Ectodermal cell (in vitro differentiated cells): ENCODE measurements around the gene DDIAS.

Experiments
- H3K27ac ChIP-seq: 2 replicates; pipeline ENCODE4 v1.7.0; 2013; ENCODE audit warnings: mild to moderate bottlenecking, low read depth, low read length; ENCODE audit not compliant: insufficient read depth, poor library complexity, severe bottlenecking
- H3K27me3 ChIP-seq: 2 replicates; pipeline ENCODE4 v1.7.0; 2013; ENCODE audit warnings: mild to moderate bottlenecking, low read length; ENCODE audit not compliant: insufficient read depth, control insufficient read depth, poor library complexity, severe bottlenecking
- H3K36me3 ChIP-seq: one replicate; pipeline ENCODE4 v1.7.0; 2013; ENCODE audit warnings: low read length; ENCODE audit not compliant: control insufficient read depth, insufficient read depth
- H3K4me1 ChIP-seq: one replicate; pipeline ENCODE4 v1.7.0; 2013; ENCODE audit warnings: low read length; ENCODE audit not compliant: control insufficient read depth, insufficient read depth
- H3K4me3 ChIP-seq: 2 replicates; pipeline ENCODE4 v1.7.0; 2013; ENCODE audit warnings: low read depth, low read length, control low read depth; ENCODE audit not compliant: insufficient read depth
- H3K9me3 ChIP-seq: 2 replicates; pipeline ENCODE4 v1.7.0; 2013; ENCODE audit warnings: mild to moderate bottlenecking, low read length, moderate library complexity; ENCODE audit not compliant: control insufficient read depth
- WGBS, 2 experiments: methylation state at CpG; one replicate each; pipeline ENCODE4 v1.1.7; 2013; ENCODE audit warnings: missing lambda C conversion rate in 2 of 2; 5-methylcytosine and 5-hydroxymethylcytosine counted together

DDIAS gene

DNA sequence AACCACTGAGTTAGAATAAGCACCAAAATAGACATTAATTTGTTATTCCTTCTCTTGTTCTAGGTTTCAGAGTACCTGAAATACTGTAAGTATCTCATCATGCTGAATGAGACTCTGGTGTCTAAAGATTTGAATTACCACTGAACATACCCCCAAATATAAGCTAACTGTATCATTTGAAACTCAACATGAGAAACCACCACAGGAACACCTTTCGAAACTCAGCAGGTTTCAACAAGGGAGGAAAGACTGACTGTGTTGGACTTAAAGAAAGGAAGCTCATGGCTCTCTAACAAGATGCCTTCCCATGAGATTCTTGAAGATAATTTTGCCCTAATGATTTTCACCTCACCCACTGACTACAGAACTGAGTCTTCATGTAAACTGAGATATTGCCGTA, 38.3 kb upstream of the DDIAS start:
- no peak overlapping the region for H3K4me3 ChIP-seq
- no peak overlapping the region for H3K27ac ChIP-seq
- WGBS, 2 experiments, result 98 to 100% methylated on average over 2 of the region's 2 CpGs
- no peaks in the 10 kb centered on the region for H3K4me1 ChIP-seq
- H3K27me3 ChIP-seq, result no peaks in the 10 kb centered on the region
- no peaks in the 10 kb centered on the region for H3K36me3 ChIP-seq
- no peaks in the 10 kb centered on the region for H3K9me3 ChIP-seq

DNA sequence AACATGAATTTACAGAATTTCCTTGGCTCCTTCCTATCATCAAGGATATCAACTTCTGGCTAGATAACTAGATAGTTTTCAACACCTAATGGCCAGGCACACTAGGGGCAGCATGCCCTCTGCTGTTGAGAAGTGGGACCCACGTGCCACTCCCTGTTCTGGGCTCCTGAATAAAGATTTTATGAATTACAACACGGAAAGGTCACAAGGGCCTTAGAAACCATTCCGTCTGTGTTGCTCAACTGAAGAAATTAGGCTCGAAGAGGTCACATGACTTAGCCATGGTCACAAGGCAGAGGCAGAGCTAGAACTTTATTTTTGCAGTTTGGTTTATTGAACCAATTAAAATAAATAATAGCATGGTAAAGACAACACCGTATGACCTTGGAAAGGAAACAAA, 37.3 kb upstream of the DDIAS start:
- H3K27ac ChIP-seq, result no peak overlapping the region
- H3K4me3 ChIP-seq, result no peak overlapping the region
- 56 to 59% methylated on average over 5 of the region's 5 CpGs for WGBS, 2 experiments
- no peaks in the 10 kb centered on the region for H3K4me1 ChIP-seq
- no peaks in the 10 kb centered on the region for H3K36me3 ChIP-seq
- no peaks in the 10 kb centered on the region for H3K27me3 ChIP-seq
- no peaks in the 10 kb centered on the region for H3K9me3 ChIP-seq

DNA sequence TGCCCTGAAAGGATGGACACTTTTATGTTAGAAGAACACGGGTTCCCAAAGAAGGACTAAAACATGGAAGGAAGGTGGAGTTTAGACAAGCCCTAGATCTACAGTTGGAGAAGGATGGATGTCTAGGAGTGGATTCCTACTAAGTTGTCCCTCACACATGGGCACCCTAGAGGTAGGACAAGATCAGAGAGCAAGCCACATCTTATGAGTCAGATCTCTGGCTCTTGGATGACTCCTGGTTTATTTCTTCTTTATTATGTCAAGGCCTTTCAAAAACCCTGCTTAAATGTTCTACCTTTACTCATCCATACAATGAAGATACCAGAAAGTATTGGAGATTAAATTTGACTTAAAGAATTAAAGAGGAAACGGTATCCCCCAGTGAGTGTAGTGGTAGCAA, 35.7 kb upstream of the DDIAS start:
- no peaks in the 10 kb centered on the region for H3K27me3 ChIP-seq
- H3K27ac ChIP-seq, result no peak overlapping the region
- H3K36me3 ChIP-seq, result no peaks in the 10 kb centered on the region
- no peaks in the 10 kb centered on the region for H3K9me3 ChIP-seq
- 87 to 97% methylated on average over 2 of the region's 2 CpGs for WGBS, 2 experiments
- no peak overlapping the region for H3K4me3 ChIP-seq
- H3K4me1 ChIP-seq, result no peaks in the 10 kb centered on the region

DNA sequence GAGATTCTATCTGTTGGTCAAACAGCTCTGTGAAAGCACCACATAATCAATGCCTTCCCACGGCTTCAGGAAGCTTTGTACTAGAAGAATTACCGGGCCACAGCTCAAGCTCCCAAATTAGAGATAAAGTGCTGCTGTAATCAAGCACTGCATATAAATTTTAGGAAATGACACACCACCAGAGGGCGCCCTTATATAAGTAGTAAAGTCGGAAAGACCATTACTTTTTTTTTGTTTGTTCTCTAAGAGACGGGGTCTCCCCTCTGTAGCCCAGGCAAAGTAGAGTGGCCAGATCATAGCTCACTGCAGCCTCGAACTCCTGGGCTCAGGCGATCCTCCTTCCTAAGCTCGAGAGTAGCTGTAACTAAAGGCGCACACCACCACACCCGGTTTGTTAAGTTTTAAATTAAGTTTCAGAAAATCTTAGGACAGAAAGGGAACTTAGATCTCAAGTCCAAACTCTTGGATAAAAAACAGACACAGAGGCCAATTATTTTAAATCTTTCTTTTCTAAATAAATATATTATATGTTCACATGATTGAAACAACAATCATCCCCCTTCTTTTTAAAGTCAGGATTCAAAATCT, 33.9 kb upstream of the DDIAS start:
- Histone ChIP-seq H3K4me3 (no peak overlapping the region), H3K36me3 (no peaks in the 10 kb centered on the region)

DNA sequence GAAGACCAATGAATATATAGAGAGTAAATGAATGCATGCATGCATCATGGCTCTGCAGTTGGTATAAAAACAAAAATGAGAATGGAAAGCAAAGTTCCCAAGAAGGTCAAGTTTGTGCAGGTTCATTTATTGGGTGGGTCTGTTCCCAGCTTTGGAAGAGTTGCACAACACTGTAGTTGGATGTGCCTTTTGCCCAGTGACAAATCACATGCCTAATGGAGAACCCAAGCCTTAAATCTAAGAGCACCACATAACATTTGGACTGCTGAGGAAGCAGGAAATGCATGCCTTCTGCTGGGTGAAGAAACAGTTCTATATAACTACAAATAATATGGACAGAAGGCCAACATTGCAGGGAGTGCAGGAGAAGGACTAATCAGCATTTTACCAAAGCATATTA, 31.9 kb upstream of the DDIAS start:
- H3K9me3 ChIP-seq, result no peaks in the 10 kb centered on the region
- H3K4me1 ChIP-seq, result no peaks in the 10 kb centered on the region
- H3K27me3 ChIP-seq, result no peaks in the 10 kb centered on the region
- no peaks in the 10 kb centered on the region for H3K36me3 ChIP-seq
- no peak overlapping the region for H3K4me3 ChIP-seq
- no peak overlapping the region for H3K27ac ChIP-seq

More for the DNA sequence above, 33.9 kb upstream of the DDIAS start:
- no peak overlapping the region for H3K27ac ChIP-seq
- H3K27me3 ChIP-seq, result no peaks in the 10 kb centered on the region
- no peaks in the 10 kb centered on the region for H3K9me3 ChIP-seq
- 27 to 28% methylated on average over 8 to 10 of the region's 10 CpGs for WGBS, 2 experiments
- H3K4me1 ChIP-seq, result no peaks in the 10 kb centered on the region

DNA sequence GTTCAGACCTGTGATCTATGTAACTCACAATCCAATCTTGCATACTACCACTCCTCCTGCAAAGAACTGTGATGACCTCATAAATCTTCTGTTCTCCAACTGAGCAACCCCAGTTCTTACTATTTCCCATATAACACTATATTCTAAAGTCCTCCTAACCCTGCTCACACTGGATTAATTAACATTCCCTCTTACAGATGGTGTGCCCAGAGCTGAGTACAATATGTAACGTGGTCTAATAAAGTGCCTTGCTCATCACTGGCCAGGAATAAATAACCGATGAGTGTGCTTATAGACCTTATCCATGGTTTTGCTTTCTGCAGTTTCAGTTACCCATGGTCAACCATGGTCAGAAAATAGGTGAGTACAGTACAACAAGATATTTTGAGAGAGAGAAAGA, 29.9 kb upstream of the DDIAS start:
- Histone ChIP-seq H3K27ac (no peak overlapping the region), H3K9me3 (no peaks in the 10 kb centered on the region), H3K36me3 (no peaks in the 10 kb centered on the region), H3K27me3 (no peaks in the 10 kb centered on the region), H3K4me1 (no peaks in the 10 kb centered on the region), H3K4me3 (no peak overlapping the region)
- 95% methylated on average over 2 of the region's 2 CpGs for WGBS, 2 experiments

DNA sequence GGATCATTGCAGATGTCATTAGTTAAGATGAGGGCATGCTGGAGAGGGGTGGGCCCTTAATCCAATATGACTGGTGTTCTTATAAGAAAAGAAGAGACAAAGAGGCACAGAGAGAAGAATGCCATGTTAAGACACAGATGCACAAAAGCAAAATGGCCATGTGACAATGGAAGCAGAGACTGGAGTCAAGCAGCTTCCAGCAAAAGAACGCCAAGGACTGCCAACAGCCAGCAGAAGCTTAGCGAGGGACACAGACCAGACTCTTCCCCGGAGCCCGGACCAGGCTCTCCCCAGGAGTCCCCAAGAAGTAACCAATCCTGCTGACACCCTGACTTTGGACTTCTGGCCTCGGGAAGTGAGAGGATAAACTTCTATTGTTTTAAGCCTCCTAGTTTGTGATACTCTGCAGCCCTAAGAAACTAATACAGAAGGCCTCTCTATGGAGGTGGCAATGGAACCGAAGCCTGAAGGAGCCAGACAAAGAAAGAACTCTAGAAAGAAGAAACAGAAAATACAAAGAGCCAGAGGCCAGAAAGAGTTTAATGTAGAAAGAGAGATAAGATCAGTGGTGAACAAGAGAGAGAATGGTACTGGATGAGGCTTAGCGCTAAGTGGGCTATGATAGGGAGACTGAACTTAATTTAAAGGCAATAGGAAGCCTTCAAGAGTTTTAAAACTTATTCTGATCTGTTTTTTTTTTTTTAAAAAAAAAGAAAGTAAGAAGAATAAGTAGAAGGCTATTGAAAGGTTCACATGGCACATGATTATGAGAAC, 29.0 kb upstream of the DDIAS start:
- peaks cover 2% of the 10 kb centered on the region for H3K9me3 ChIP-seq
- no peak overlapping the region for H3K4me3 ChIP-seq
- WGBS, 2 experiments, result 83% methylated on average over 7 of the region's 7 CpGs
- no peaks in the 10 kb centered on the region for H3K4me1 ChIP-seq
- H3K27me3 ChIP-seq, result no peaks in the 10 kb centered on the region
- H3K36me3 ChIP-seq, result no peaks in the 10 kb centered on the region
- no peak overlapping the region for H3K27ac ChIP-seq

DNA sequence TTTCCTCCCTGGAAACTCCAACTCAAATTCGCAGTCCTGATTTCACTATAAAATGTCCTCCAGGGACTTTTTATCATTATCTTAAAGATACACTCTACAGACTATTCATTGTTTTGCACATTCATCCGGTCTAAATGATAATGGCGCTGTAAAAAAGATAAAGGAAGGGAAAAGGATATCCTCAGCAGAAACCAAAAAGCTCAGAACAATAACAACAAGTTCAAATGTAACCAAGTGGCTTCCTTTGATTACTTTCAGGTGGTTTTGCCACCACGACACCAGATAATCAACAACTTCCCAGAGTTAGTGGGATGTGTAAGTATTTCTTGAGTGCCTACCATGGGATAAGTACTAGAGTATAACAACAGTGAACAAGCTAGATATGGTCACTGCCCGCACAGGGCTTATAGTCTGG, 27.6 kb upstream of the DDIAS start:
- Histone ChIP-seq H3K4me3 (no peak overlapping the region), H3K27me3 (no peaks in the 10 kb centered on the region), H3K27ac (no peak overlapping the region), H3K9me3 (peaks cover 2% of the 10 kb centered on the region), H3K4me1 (no peaks in the 10 kb centered on the region), H3K36me3 (no peaks in the 10 kb centered on the region)
- WGBS, 2 experiments, result 96 to 97% methylated on average over 4 to 5 of the region's 5 CpGs

DNA sequence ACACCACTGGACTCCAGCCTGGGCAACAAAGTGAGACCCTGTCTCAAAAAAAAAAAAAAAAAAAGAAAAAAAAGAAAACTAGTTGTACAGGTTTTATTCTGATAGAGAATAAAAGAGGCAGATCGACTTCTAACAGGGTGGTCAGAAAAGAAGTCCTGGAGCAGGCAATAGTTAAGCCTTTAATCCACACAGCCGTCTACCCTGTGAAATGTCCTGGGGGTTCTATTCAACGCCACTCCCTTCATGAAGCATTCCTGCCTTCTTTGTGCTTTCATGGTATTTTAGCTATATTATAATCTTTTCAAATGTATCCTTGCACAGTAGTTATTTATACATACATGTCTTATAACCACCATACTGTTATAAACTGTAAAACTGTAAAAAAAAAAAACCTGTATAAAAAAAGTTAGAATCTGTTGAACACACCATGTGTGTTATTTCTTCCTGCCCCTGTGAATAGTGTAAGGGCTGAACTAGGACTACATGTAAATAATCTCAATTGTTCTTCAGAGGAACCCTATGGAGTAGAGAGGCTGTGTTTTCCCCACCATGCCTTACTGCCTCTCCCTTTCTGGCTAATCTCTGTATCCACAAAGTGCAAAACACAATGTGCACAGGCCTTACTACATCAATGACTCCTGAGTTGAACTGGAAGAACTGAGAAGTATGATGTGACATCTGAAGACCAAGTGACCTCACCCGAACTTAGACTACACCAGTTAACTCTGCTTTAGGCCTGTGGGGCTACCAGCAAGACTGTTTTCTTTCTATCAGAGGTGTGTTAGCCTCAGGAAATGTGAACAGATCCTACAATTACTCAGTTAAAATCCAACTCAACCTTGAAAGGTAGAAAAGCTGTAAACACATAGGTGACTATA, 26.7 kb upstream of the DDIAS start:
- Histone ChIP-seq H3K27me3 (no peaks in the 10 kb centered on the region), H3K4me1 (no peaks in the 10 kb centered on the region), H3K36me3 (no peaks in the 10 kb centered on the region), H3K27ac (no peak overlapping the region), H3K4me3 (no peak overlapping the region), H3K9me3 (peaks cover 2% of the 10 kb centered on the region)
- 57 to 64% methylated on average over 3 to 4 of the region's 4 CpGs for WGBS, 2 experiments

DNA sequence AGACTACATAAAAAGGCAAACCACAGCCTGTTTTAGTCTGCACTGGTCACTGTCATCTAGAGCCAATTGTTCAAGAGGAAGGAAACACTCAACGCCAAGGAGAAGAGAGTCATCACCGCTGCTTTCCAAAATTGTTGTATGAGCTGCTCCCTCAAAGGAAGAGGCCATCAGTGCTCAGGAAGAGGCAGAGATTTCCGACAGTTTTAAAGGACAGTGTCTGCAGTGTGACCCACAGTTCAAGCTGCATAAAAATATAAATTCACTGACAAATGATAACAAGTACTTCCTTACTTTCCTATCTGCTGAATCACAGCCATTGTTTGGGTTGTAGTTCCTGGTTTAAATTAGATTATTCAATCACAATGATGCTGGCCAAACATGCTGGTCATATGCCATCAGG, 17.7 kb upstream of the DDIAS start:
- Histone ChIP-seq H3K27me3 (no peaks in the 10 kb centered on the region), H3K4me1 (no peaks in the 10 kb centered on the region), H3K27ac (no peak overlapping the region), H3K36me3 (no peaks in the 10 kb centered on the region), H3K4me3 (no peak overlapping the region), H3K9me3 (no peaks in the 10 kb centered on the region)
- 90 to 99% methylated on average over 3 of the region's 3 CpGs for WGBS, 2 experiments
